ENCODE data around the gene SPECC1. TPM values are rescaled to one million over a fixed set of nuclear protein-coding genes. Genes with fewer than 3 reads are reported as not detected.

Gene SPECC1
- total and polyA plus RNA-seq, 9 of the 15 experiments (the other 6 are each of a cell fraction or from before 2014, with no cell fraction given) = 2.4 to 19.6 (median 14.7) TPM

DNA sequence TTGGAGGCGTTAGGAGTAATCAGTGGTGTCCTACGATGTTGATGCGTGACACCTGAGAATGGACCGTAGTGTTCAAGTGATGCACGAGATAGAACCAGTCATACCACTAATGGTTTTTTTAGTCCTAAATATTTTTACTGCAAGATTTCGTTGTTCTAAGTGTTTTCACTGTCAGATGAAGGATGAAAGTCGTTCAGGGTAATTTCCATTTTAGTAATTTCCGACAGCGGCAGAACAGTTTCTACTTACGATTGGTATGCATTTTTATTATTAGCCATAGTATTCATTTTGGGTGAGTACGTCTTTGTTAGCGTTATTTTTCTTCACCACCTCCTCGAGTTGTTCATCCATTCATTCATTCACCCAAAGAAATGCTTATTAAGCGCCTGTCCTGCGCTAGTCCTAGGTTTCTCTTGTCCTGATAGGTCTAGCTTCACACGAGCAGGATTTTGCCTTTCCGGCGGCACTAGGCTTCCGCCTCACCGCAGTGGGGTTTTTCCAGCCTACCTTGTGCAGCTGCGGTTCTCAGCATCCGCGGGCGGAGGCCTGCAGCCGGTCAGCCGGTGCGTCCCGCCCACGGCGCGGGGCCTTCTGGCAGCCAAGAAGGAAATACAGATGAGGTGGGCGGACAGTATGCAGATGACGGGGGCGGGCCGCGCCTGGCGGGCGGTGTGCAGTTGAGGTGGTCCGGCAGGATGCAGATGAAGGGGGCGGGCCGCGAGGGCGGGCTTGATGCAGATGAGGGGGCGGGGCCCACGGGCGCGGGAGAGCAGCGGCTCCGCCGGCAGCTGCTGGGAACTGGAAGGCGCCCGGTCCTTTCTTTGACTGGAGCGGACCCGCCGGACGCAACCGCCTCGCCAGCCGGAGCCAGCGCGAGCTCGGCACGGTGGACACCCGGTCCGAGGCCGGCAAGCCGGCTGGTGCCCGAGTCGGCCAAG, 146.4 kb downstream of the SPECC1 start (continued):
- TF ChIP-seq ZNF274 (IDR thresholded peaks at IDR 0.05; ENCODE audit: borderline replicate concordance, low read depth, low read length) (no peak), NCOA2 (IDR thresholded peaks at IDR 0.05; ENCODE audit: partially characterized antibody in 2 of 2) (no peak), TEAD2 (tag; IDR thresholded peaks at IDR 0.05) (no peak), ZNF717 (CRISPR knock-in tag; IDR thresholded peaks at IDR 0.05) (no peak), RFX5 (IDR thresholded peaks at IDR 0.05; ENCODE audit: low read depth, low read length) (no peak), POLR2A (conservative IDR thresholded peaks at IDR 0.05) (peak; percentile 46; the same call in 1 of the 2 replicates), POLR2B (IDR thresholded peaks at IDR 0.05; ENCODE audit: low read depth, partially characterized antibody) (no peak), JUND (IDR thresholded peaks at IDR 0.05; ENCODE audit: borderline replicate concordance, low read depth, low read length) (peak; percentile 15; the same call in 1 of the 2 replicates), JUND (tag; IDR thresholded peaks at IDR 0.05; ENCODE audit: borderline replicate concordance, low read depth, low read length) (no peak), YY1 (IDR thresholded peaks at IDR 0.05; ENCODE audit: borderline replicate concordance in 1 of 3, control insufficient read depth in 1 of 3, extremely low read depth in 1 of 3, insufficient read depth in 3 of 3, insufficient read length in 1 of 3, insufficient replicate concordance in 2 of 3, low read depth in 1 of 3, low read length in 2 of 3) (peak in 2 of 3 experiments; percentile 6 to 30), ZNF780A (CRISPR knock-in tag; IDR thresholded peaks at IDR 0.05) (no peak), ELF1 (tag; IDR thresholded peaks at IDR 0.05) (no peak), NFYB (IDR thresholded peaks at IDR 0.05; ENCODE audit: extremely low read depth, insufficient read length) (no peak)
- TF ChIP-seq, protein P1, sequence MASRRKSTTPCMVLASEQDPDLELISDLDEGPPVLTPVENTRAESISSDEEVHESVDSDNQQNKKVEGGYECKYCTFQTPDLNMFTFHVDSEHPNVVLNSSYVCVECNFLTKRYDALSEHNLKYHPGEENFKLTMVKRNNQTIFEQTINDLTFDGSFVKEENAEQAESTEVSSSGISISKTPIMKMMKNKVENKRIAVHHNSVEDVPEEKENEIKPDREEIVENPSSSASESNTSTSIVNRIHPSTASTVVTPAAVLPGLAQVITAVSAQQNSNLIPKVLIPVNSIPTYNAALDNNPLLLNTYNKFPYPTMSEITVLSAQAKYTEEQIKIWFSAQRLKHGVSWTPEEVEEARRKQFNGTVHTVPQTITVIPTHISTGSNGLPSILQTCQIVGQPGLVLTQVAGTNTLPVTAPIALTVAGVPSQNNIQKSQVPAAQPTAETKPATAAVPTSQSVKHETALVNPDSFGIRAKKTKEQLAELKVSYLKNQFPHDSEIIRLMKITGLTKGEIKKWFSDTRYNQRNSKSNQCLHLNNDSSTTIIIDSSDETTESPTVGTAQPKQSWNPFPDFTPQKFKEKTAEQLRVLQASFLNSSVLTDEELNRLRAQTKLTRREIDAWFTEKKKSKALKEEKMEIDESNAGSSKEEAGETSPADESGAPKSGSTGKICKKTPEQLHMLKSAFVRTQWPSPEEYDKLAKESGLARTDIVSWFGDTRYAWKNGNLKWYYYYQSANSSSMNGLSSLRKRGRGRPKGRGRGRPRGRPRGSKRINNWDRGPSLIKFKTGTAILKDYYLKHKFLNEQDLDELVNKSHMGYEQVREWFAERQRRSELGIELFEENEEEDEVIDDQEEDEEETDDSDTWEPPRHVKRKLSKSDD (conservative IDR thresholded peaks at IDR 0.05; ENCODE audit: low read length) = no peak
- TF ChIP-seq, protein P2, sequence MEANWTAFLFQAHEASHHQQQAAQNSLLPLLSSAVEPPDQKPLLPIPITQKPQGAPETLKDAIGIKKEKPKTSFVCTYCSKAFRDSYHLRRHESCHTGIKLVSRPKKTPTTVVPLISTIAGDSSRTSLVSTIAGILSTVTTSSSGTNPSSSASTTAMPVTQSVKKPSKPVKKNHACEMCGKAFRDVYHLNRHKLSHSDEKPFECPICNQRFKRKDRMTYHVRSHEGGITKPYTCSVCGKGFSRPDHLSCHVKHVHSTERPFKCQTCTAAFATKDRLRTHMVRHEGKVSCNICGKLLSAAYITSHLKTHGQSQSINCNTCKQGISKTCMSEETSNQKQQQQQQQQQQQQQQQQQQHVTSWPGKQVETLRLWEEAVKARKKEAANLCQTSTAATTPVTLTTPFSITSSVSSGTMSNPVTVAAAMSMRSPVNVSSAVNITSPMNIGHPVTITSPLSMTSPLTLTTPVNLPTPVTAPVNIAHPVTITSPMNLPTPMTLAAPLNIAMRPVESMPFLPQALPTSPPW (CRISPR knock-in tag; IDR thresholded peaks at IDR 0.05) = no peak
- TF ChIP-seq, protein P3, sequence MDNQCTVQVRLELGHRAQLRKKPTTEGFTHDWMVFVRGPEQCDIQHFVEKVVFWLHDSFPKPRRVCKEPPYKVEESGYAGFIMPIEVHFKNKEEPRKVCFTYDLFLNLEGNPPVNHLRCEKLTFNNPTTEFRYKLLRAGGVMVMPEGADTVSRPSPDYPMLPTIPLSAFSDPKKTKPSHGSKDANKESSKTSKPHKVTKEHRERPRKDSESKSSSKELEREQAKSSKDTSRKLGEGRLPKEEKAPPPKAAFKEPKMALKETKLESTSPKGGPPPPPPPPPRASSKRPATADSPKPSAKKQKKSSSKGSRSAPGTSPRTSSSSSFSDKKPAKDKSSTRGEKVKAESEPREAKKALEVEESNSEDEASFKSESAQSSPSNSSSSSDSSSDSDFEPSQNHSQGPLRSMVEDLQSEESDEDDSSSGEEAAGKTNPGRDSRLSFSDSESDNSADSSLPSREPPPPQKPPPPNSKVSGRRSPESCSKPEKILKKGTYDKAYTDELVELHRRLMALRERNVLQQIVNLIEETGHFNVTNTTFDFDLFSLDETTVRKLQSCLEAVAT (IDR thresholded peaks at IDR 0.05) = no peak
- TF ChIP-seq, protein P4, sequence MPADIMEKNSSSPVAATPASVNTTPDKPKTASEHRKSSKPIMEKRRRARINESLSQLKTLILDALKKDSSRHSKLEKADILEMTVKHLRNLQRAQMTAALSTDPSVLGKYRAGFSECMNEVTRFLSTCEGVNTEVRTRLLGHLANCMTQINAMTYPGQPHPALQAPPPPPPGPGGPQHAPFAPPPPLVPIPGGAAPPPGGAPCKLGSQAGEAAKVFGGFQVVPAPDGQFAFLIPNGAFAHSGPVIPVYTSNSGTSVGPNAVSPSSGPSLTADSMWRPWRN (IDR thresholded peaks at IDR 0.05; ENCODE audit: low read depth) = no peak
- TF ChIP-seq, protein P5, sequence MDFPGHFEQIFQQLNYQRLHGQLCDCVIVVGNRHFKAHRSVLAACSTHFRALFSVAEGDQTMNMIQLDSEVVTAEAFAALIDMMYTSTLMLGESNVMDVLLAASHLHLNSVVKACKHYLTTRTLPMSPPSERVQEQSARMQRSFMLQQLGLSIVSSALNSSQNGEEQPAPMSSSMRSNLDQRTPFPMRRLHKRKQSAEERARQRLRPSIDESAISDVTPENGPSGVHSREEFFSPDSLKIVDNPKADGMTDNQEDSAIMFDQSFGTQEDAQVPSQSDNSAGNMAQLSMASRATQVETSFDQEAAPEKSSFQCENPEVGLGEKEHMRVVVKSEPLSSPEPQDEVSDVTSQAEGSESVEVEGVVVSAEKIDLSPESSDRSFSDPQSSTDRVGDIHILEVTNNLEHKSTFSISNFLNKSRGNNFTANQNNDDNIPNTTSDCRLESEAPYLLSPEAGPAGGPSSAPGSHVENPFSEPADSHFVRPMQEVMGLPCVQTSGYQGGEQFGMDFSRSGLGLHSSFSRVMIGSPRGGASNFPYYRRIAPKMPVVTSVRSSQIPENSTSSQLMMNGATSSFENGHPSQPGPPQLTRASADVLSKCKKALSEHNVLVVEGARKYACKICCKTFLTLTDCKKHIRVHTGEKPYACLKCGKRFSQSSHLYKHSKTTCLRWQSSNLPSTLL (IDR thresholded peaks at IDR 0.05) = no peak
